Smooth muscle cell (in vitro differentiated cells): ENCODE data around the gene SLC6A6. TPM values are rescaled to one million over a fixed set of nuclear protein-coding genes. Genes with fewer than 3 reads are reported as not detected.

Experiments used
- DNase-seq: peaks from one replicate; lab custom pipeline; 2025; ENCODE audit not compliant: unreplicated experiment; lab: John Stamatoyannopoulos, UW
- H2AFZ ChIP-seq: fragments of 200-600 bp; sonication (generic); 2 replicates; pipeline ENCODE4 v1.6.0; 2016; ENCODE audit warnings: antibody characterized with exemption, low read depth, mild to moderate bottlenecking
- H3F3A ChIP-seq: fragments of 200-600 bp; sonication (generic); 2 replicates; pipeline ENCODE4 v1.6.0; 2017; ENCODE audit warnings: antibody characterized with exemption, low read depth
- H3K27ac ChIP-seq: fragments of 200-600 bp; sonication (generic); 2 replicates; pipeline ENCODE4 v1.5.1; 2016; ENCODE audit warnings: low read depth, mild to moderate bottlenecking
- H3K27me3 ChIP-seq: fragments of 200-600 bp; sonication (generic); 2 replicates; pipeline ENCODE4 v1.6.1; 2016; ENCODE audit warnings: low read depth, mild to moderate bottlenecking
- H3K36me3 ChIP-seq: fragments of 200-600 bp; sonication (generic); 2 replicates; pipeline ENCODE4 v1.5.1; 2016; ENCODE audit warnings: low read depth
- H3K4me1 ChIP-seq: fragments of 200-600 bp; sonication (generic); 2 replicates; pipeline ENCODE4 v1.5.1; 2016; ENCODE audit warnings: low read depth
- H3K4me2 ChIP-seq: fragments of 200-600 bp; sonication (generic); 2 replicates; pipeline ENCODE4 v1.6.0; 2016; ENCODE audit warnings: mild to moderate bottlenecking
- H3K4me3 ChIP-seq: fragments of 200-600 bp; sonication (generic); 2 replicates; pipeline ENCODE4 v1.5.1; 2016; ENCODE audit warnings: mild to moderate bottlenecking
- H3K79me2 ChIP-seq: fragments of 200-600 bp; sonication (generic); 2 replicates; pipeline ENCODE4 v1.6.0; 2016; ENCODE audit warnings: low read depth, mild to moderate bottlenecking
- H3K9ac ChIP-seq: fragments of 200-600 bp; sonication (generic); 2 replicates; pipeline ENCODE4 v1.6.0; 2016; ENCODE audit warnings: low read depth
- H3K9me3 ChIP-seq: fragments of 200-600 bp; sonication (generic); replicated peaks from 2 replicates; pipeline ENCODE4 v1.5.1; 2016; ENCODE audit warnings: low read depth
- H4K20me1 ChIP-seq: fragments of 200-600 bp; sonication (generic); 2 replicates; pipeline ENCODE4 v1.6.0; 2016; ENCODE audit warnings: low read depth
- WGBS: methylation state at CpG from one replicate; pipeline ENCODE4 v1.1.7; 2016; ENCODE audit warnings: low lambda C conversion rate; 5-methylcytosine and 5-hydroxymethylcytosine counted together
- polyA plus RNA-seq: library from polyadenylated mRNA; unstranded; fragments of >200 nt; fragmentation: Nextera tagmentation; extraction: Ambion mirVana; gene quantifications from 2 replicates; pipeline ENCODE4 v1.2.1, GENCODE V29; 2016
- total RNA-seq: library from RNA; depleted of rRNA; stranded (reverse); fragments of >200 nt; gene quantifications from 2 replicates; pipeline ENCODE4 v1.2.3, GENCODE V29; 2014
- TF ChIP-seq, protein P1 (sequence below): fragments of 200-600 bp; sonication (generic); IDR thresholded peaks from 2 replicates; pipeline ENCODE4 v1.5.1; 2017; ENCODE audit warnings: borderline replicate concordance, mild to moderate bottlenecking, antibody characterized with exemption; ENCODE audit not compliant: insufficient read depth, poor library complexity, severe bottlenecking

SLC6A6 gene
- total and polyA plus RNA-seq, 2 experiments from 2014 or later = 9.4 to 11.7 TPM

DNA sequence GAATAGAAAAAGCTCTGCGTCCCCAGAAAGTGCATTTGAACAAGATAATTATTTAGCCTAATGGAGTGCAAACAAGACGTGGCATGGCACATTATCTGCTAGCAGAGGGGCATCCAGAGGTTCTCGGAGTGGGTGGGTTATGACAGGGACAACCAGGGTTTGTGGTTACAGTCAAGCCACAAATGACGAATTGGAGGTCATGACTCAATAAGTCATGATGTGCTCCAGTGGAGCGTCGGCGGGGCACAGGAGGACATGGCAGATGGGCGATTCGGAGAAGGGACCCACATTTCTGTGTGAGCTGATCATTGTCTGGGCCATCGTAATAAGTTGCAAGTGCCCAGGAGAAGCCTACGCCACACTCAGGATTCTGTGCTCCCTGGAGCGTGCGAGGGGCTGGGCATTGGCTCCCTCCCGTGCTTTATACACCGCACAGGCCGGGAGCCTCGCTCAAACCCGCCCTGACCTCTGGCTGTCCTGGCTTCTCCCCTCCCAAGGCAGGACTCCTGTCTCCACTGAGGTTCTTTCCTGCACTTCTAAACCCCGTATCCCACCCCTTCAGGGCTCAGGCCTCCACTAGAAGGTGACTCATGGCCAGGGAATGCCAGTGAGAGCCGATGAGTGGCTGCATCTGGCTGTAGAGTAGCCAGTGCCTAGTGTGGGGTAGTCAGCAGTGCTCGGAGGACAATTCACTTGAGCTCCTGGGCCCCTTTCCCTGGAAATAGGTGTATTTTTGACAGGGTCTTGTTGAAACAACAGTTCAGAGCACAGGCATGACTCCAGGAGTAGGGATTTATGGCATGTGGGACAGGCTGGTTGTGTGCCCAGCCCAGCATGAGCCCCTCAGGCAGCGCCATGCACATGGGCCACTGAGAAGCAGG is 70.3 kb downstream of the SLC6A6 start:
- TF ChIP-seq, protein P1, sequence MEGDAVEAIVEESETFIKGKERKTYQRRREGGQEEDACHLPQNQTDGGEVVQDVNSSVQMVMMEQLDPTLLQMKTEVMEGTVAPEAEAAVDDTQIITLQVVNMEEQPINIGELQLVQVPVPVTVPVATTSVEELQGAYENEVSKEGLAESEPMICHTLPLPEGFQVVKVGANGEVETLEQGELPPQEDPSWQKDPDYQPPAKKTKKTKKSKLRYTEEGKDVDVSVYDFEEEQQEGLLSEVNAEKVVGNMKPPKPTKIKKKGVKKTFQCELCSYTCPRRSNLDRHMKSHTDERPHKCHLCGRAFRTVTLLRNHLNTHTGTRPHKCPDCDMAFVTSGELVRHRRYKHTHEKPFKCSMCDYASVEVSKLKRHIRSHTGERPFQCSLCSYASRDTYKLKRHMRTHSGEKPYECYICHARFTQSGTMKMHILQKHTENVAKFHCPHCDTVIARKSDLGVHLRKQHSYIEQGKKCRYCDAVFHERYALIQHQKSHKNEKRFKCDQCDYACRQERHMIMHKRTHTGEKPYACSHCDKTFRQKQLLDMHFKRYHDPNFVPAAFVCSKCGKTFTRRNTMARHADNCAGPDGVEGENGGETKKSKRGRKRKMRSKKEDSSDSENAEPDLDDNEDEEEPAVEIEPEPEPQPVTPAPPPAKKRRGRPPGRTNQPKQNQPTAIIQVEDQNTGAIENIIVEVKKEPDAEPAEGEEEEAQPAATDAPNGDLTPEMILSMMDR = no peak
- peak; percentile 16 for DNase-seq
- Histone ChIP-seq H2AFZ (no peak overlapping the region), H3K36me3 (no peaks in the 10 kb centered on the region), H3K79me2 (no peaks in the 10 kb centered on the region), H3K4me1 (peaks cover 9% of the 10 kb centered on the region), H4K20me1 (no peaks in the 10 kb centered on the region), H3K4me2 (peak overlapping the region; percentile 72), H3K9me3 (no peaks in the 10 kb centered on the region), H3K27me3 (no peaks in the 10 kb centered on the region), H3F3A (peaks cover 5% of the 10 kb centered on the region), H3K4me3 (no peak overlapping the region), H3K27ac (peak overlapping the region; percentile 96), H3K9ac (peak overlapping the region; percentile 78)
- WGBS = 32% methylated on average over 22 of the region's 22 CpGs

DNA sequence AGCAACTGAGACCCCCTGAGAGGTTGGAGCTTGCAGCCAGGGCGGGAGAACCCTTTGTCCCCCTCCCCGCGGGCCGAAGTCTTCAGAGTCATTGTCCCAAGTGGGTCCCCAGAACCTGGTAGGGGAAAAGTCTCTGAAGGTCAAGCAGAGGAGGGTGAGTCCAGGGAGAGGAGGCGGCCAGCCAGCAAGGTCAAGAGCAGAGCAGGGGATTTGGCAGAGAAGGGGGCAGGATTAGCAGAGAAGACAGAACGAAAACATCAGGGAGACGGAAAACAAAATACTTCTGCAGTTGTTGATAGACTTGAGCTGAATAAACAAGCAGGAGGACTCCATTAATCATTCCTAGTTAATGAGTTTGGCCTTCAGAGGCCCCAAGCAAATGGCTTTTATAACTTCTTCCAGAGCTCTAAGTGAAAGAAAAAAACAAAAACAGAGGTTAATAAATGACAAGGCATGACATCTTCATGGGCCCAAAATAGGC is 71.0 kb downstream of the SLC6A6 start:
- Histone ChIP-seq H3K9me3 (no peaks in the 10 kb centered on the region), H3K27me3 (no peaks in the 10 kb centered on the region), H3K36me3 (no peaks in the 10 kb centered on the region), H3K4me1 (peaks cover 9% of the 10 kb centered on the region), H3K27ac (peak overlapping the region; percentile 96), H4K20me1 (no peaks in the 10 kb centered on the region), H3F3A (peaks cover 5% of the 10 kb centered on the region), H3K79me2 (no peaks in the 10 kb centered on the region), H3K9ac (peak overlapping the region; percentile 78), H3K4me3 (no peak overlapping the region), H3K4me2 (peak overlapping the region; percentile 72), H2AFZ (no peak overlapping the region)
- 82% methylated on average over 7 of the region's 7 CpGs for WGBS
- TF ChIP-seq, protein P1 = no peak
- DNase-seq = no peak

DNA sequence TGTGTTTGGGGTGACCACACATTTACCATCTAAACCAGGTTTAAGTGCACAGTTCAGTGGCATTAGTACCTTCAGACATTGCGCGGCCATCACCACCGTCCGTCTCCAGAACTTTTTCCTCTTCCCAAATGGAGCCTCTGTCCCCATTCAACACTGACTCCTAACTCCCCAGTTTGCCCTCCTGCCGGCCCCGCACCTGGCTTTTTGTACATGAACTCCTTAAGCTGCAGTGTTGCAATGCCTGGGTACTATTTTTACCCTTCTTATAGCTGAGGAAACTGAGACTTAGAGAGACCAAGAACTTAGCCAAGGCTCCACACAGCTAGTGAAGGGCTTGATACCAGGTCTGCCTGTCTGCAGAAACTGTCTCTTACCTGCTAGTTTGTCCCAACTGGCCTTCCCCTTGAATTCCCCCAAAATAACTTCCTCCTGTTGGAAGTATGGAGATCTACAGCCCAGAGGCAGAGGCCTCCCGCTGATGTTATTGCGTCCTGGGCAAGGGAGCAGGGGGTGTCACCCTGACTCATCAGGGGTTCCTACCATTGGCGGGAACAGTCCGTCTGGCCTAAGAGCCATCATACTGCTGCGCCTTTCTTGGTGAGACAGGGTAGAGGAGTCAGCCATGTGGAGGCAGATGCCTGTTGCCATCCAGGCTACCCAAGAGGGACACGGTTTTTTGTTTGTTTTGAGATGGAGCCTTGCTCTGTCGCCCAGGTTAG is 72.1 kb downstream of the SLC6A6 start:
- Histone ChIP-seq H3K36me3 (no peaks in the 10 kb centered on the region), H3K4me3 (no peak overlapping the region)

More for the DNA sequence above, 72.1 kb downstream of the SLC6A6 start:
- Histone ChIP-seq H3K9ac (no peak overlapping the region), H3K4me2 (no peak overlapping the region), H3F3A (peaks cover 5% of the 10 kb centered on the region), H3K4me1 (peaks cover 9% of the 10 kb centered on the region), H3K9me3 (no peaks in the 10 kb centered on the region), H2AFZ (no peak overlapping the region), H4K20me1 (no peaks in the 10 kb centered on the region), H3K27me3 (no peaks in the 10 kb centered on the region), H3K79me2 (no peaks in the 10 kb centered on the region), H3K27ac (no peak overlapping the region)
- TF ChIP-seq, protein P1 = no peak
- no peak for DNase-seq
- WGBS = 96% methylated on average over 13 of the region's 13 CpGs
